Stimulated activated CD4-positive, alpha-beta T cell treated with anti-CD3 and anti-CD28 coated beads, Interleukin-4, amount 100 ng/mL, for 48 hours (primary cell): ENCODE data around the gene ACER3.

Source experiments
- DNase-seq, 2 donors: peaks; one replicate each; pipeline ENCODE4 v3.0.0-alpha.2; 2020; ENCODE audit warnings: low read depth in 2 of 2

The ACER3 gene

GRCh38 chr11:77074205-77074604 lies 213.5 kb downstream of the ACER3 start:
- no peak for DNase-seq

- DNase-seq = no peak
Observed at GRCh38 chr11:77074626-77075221, 214.0 kb downstream of the ACER3 start.

- no peak for DNase-seq
Observed at GRCh38 chr11:77075425-77075905, 214.7 kb downstream of the ACER3 start.
